ENCODE data around the gene GSTCD. TPM values are rescaled to one million over a fixed set of nuclear protein-coding genes. Genes with fewer than 3 reads are reported as not detected.

The GSTCD gene
- total RNA-seq, 3 donors from 2014 or later, result 6.7 to 11.6 (median 10.1) TPM

GRCh38 chr4:105896461-105896942 is 187.9 kb downstream of the GSTCD start:
- Histone ChIP-seq H3K4me3 (peak overlapping the region; percentile 57), H3K9me3 (no peaks in the 10 kb centered on the region), H3K4me1 (ENCODE audit: low read depth) (no peaks in the 10 kb centered on the region), H3K36me3 (ENCODE audit: low read depth) (no peaks in the 10 kb centered on the region)
- no peak for DNase-seq
- TF ChIP-seq CTCF (IDR thresholded peaks at IDR 0.05), result no peak
- ATAC-seq, result no peak
- intact Hi-C loops (cut with DNase I, micrococcal nuclease), result no loop called here

Other genes starting within 250 kb of the GSTCD start
- gene PPA2, start 234.7 kb upstream of the GSTCD start, total RNA-seq, result 100 to 1,000 TPM in 1 of 3 donors, 10 to 100 TPM in 2; 78.3 to 130 (median 91.2) TPM
- 10 to 100 TPM in 2 of 3 donors, 1 to 10 TPM in 1; 6.1 to 21.1 (median 17.8) TPM for gene ARHGEF38, start 156.2 kb upstream of the GSTCD start, total RNA-seq
- 10 to 100 TPM; 15.9 to 18.7 (median 17.1) TPM for gene INTS12, start 95 bp upstream of the GSTCD start, total RNA-seq
- 10 to 100 TPM; 16.9 to 29.6 (median 26.3) TPM for gene NPNT, start 186.7 kb downstream of the GSTCD start, total RNA-seq

Measured in mucosa of descending colon (tissue), 3 donors.